HG03354 (cell line): ENCODE measurements around the gene REL.
A peak's percentile ranks its signal among the peaks of the same experiment; 100 is the strongest.
"Not testable (repeated sequence)": the region's sequence is repeated elsewhere in the genome, so short reads cannot be mapped to it uniquely, and the experiment has no call there.

Experiments
- ATAC-seq: cut with Tn5 transposase; IDR thresholded peaks from one replicate; pipeline ENCODE4 v1.9.1; 2021; ENCODE audit warnings: mild to moderate bottlenecking; ENCODE audit not compliant: unreplicated experiment, poor library complexity, severe bottlenecking

The REL gene

GRCh38 chr2:60865361-60865760 lies 16.0 kb upstream of the REL start:
- ATAC-seq, result not testable (repeated sequence)

- ATAC-seq, result no peak
Measured at GRCh38 chr2:60867007-60867406, 14.4 kb upstream of the REL start.

GRCh38 chr2:60867848-60868247 lies 13.5 kb upstream of the REL start:
- peak; percentile 51 for ATAC-seq

GRCh38 chr2:60868589-60869273 lies 12.6 kb upstream of the REL start:
- ATAC-seq, result no peak

GRCh38 chr2:60872510-60872928 lies 8.9 kb upstream of the REL start:
- peak; percentile 52 for ATAC-seq

- peak; percentile 90 for ATAC-seq
Measured at GRCh38 chr2:60873381-60873780, 8.0 kb upstream of the REL start.

GRCh38 chr2:60875520-60875919 lies 5.9 kb upstream of the REL start:
- no peak for ATAC-seq

- no peak for ATAC-seq
Measured at GRCh38 chr2:60880643-60881046, 729 bp upstream of the REL start.

- ATAC-seq, result no peak
Measured at GRCh38 chr2:60882971-60883753, 1.8 kb downstream of the REL start.

- no peak for ATAC-seq
Measured at GRCh38 chr2:60883896-60884295, 2.5 kb downstream of the REL start.

GRCh38 chr2:60884800-60885199 lies 3.4 kb downstream of the REL start:
- ATAC-seq, result no peak

GRCh38 chr2:60885683-60886082 lies 4.3 kb downstream of the REL start:
- no peak for ATAC-seq

- no peak for ATAC-seq
Measured at GRCh38 chr2:60886991-60887390, 5.6 kb downstream of the REL start.

- ATAC-seq, result no peak
Measured at GRCh38 chr2:60888853-60889252, 7.5 kb downstream of the REL start.

GRCh38 chr2:60889581-60890392 lies 8.4 kb downstream of the REL start:
- not testable (repeated sequence) for ATAC-seq

GRCh38 chr2:60890393-60890707 lies 9.0 kb downstream of the REL start:
- no peak for ATAC-seq

GRCh38 chr2:60891180-60891579 lies 9.8 kb downstream of the REL start:
- ATAC-seq, result no peak

- ATAC-seq, result no peak
Measured at GRCh38 chr2:60898567-60898966, 17.2 kb downstream of the REL start.

GRCh38 chr2:60899230-60899891 lies 18.0 kb downstream of the REL start:
- ATAC-seq, result no peak

GRCh38 chr2:60899892-60900249 lies 18.5 kb downstream of the REL start:
- ATAC-seq, result no peak
